K562 (cell line): ENCODE measurements around the gene MTCH2. TPM values are rescaled to one million over a fixed set of nuclear protein-coding genes. Genes with fewer than 3 reads are reported as not detected.

Source experiments
- ATAC-seq: fragments of 200-7000 bp; cut with Tn5 transposase; 3 replicates; pipeline ENCODE4 v1.9.1; 2020; ENCODE audit warnings: moderate library complexity
- BruUV-seq: library from RNA; stranded (reverse); fragments of 400-500 nt; replicated peaks from 2 replicates; lab custom pipeline; 2021; lab: Mats Ljungman, UMichigan
- CTCF ChIA-PET: fragments of 300-600 bp; formaldehyde crosslinking; extraction: SDS; loops from one replicate; lab custom pipeline; 2021; ENCODE audit warnings: low intra/inter-chr PET ratio; lab: Yijun Ruan, JAX
- POLR2A ChIA-PET: fragments of 300-600, 350-650 bp; sonication (Branson Sonifier 250); formaldehyde crosslinking; extraction: SDS; loops from one replicate; lab custom pipeline; 2021; ENCODE audit warnings: antibody characterized with exemption, inconsistent platforms; lab: Yijun Ruan, JAX
- DNase-seq, 4 experiments: peaks; one replicate each; pipeline versions ENCODE4 v3.0.0 to v3.0.0-alpha.2; 2011 to 2018; ENCODE audit warnings: low spot score in 3 of 4, mixed read lengths in 3 of 4; ENCODE audit errors: extremely low read depth in 1 of 4
- FAIRE-seq: peaks from 2 replicates; lab custom pipeline; 2011; peaks lifted over from hg19 to GRCh38; lab: Jason Lieb, UNC
- H2AFZ ChIP-seq: 2 replicates; pipeline ENCODE4 v1.6.0; 2011; ENCODE audit warnings: low read depth, low read length, control low read depth, inconsistent platforms
- H3K27ac ChIP-seq: fragments of 200-600 bp; 3 replicates; pipeline ENCODE4 v1.8.0; 2011; ENCODE audit warnings: low read depth, mild to moderate bottlenecking, control low read depth, inconsistent platforms, low read length, moderate library complexity, mixed read lengths; ENCODE audit errors: extremely low read depth
- H3K27me3 ChIP-seq, 2 experiments: fragments of 300-600 bp in 1 of 2; 2 replicates in 1 of 2; 3 replicates in 1 of 2; pipeline versions ENCODE4 v1.6.0 to v1.8.0; 2011; ENCODE audit warnings: inconsistent platforms in 2 of 2, low read length in 2 of 2, mild to moderate bottlenecking in 1 of 2, mixed read lengths in 1 of 2, moderate library complexity in 1 of 2; ENCODE audit not compliant: control insufficient read depth in 2 of 2, insufficient read depth in 2 of 2
- H3K36me3 ChIP-seq: fragments of 300-600 bp; 3 replicates; pipeline ENCODE4 v1.8.0; 2011; ENCODE audit warnings: mild to moderate bottlenecking, low read length, inconsistent platforms; ENCODE audit not compliant: control insufficient read depth, insufficient read depth
- H3K4me1 ChIP-seq, 2 experiments: fragments of 200-600 bp in 1 of 2; replicated peaks in 1 of 2; 2 replicates in 1 of 2; 3 replicates in 1 of 2; pipeline versions ENCODE4 v1.5.1 to v1.8.0; 2011; ENCODE audit warnings: inconsistent platforms in 2 of 2, low read length in 2 of 2, mild to moderate bottlenecking in 1 of 2, mixed read lengths in 1 of 2, moderate library complexity in 1 of 2; ENCODE audit not compliant: control insufficient read depth in 2 of 2, insufficient read depth in 2 of 2
- H3K4me2 ChIP-seq: 2 replicates; pipeline ENCODE4 v1.6.1; 2011; ENCODE audit warnings: low read length, control low read depth, inconsistent platforms, mixed read lengths; ENCODE audit not compliant: insufficient read depth
- H3K4me3 ChIP-seq: fragments of 200-600 bp; sonication (generic), shearing (Covaris generic); 2 replicates; pipeline ENCODE4 v1.5.1; 2016; ENCODE audit warnings: control low read depth, inconsistent platforms
- H3K79me2 ChIP-seq: fragments of 200-600 bp; 3 replicates; pipeline ENCODE4 v1.8.0; 2011; ENCODE audit warnings: low read length, inconsistent platforms; ENCODE audit not compliant: control insufficient read depth, insufficient read depth
- H3K9ac ChIP-seq, 2 experiments: 2 replicates each; pipeline versions ENCODE4 v1.6.0 to v1.6.1; 2011; ENCODE audit warnings: low read depth in 2 of 2, low read length in 2 of 2, control low read depth in 1 of 2, inconsistent platforms in 1 of 2, mild to moderate bottlenecking in 1 of 2, mixed read lengths in 1 of 2; ENCODE audit not compliant: insufficient read depth in 1 of 2
- H3K9me1 ChIP-seq: one replicate; pipeline ENCODE4 v1.6.0; 2011; ENCODE audit warnings: inconsistent platforms, mild to moderate bottlenecking, low read length, moderate library complexity; ENCODE audit not compliant: control insufficient read depth, insufficient read depth
- H3K9me3 ChIP-seq: replicated peaks from 2 replicates; pipeline ENCODE4 v1.5.1; 2011; ENCODE audit warnings: low read depth, low read length, inconsistent platforms; ENCODE audit not compliant: control insufficient read depth, insufficient read depth
- H4K20me1 ChIP-seq: replicated peaks from 2 replicates; pipeline ENCODE4 v1.6.1; 2011; ENCODE audit warnings: low read length, inconsistent platforms, mixed read lengths; ENCODE audit not compliant: control insufficient read depth, insufficient read depth
- FUS ChIP-seq: fragments of 200-400 bp; formaldehyde crosslinking; optimal IDR thresholded peaks from 2 replicates; pipeline ENCODE3; 2017; ENCODE audit warnings: low read depth, low read length
- GABPA ChIP-seq: fragments of 200-800 bp; sonication (Bioruptor generic); conservative IDR thresholded peaks from 2 replicates; pipeline ENCODE4 v1.6.1; 2016; ENCODE audit warnings: low read depth, missing genetic modification characterization, missing compliant biosample characterization
- SRSF9 ChIP-seq: fragments of 200-400 bp; formaldehyde crosslinking; IDR thresholded peaks from 2 replicates; pipeline ENCODE4 v1.6.1; 2017; ENCODE audit warnings: low read depth, low read length, borderline replicate concordance
- TRIM24 ChIP-seq, 2 experiments: fragments of 450-650 bp; IDR thresholded peaks; 2 replicates each; pipeline ENCODE4 v1.6.1; 2016
- ZNF12 ChIP-seq: sonication (generic); formaldehyde crosslinking; IDR thresholded peaks from 2 replicates; pipeline ENCODE4 v1.4.0; 2020; ENCODE audit warnings: mild to moderate bottlenecking, missing genetic modification reagents
- ZNF324 ChIP-seq: fragments of 250-450 bp; sonication (Bioruptor Pico); IDR thresholded peaks from 2 replicates; pipeline ENCODE4 v1.4.0; 2020; ENCODE audit warnings: mild to moderate bottlenecking
- WGBS: fragments of 100-300 bp; shearing (Covaris generic); methylation state at CpG from one replicate; pipeline ENCODE4 v1.1.6; 2016; ENCODE audit warnings: low coverage, mixed read lengths; ENCODE audit not compliant: insufficient coverage; ENCODE audit errors: missing lambda C conversion rate; 5-methylcytosine and 5-hydroxymethylcytosine counted together
- in situ Hi-C: fragments of 300-500 bp; cut with MboI; formaldehyde crosslinking; loops from 4 replicates; pipeline ENCODE4 v1.15.0; 2018; ENCODE audit warnings: inconsistent platforms, mixed read lengths
- intact Hi-C: fragments of 100-400 bp; cut with micrococcal nuclease; formaldehyde crosslinking; loops from 2 replicates; pipeline ENCODE4 v1.14.2; 2022
- polyA plus RNA-seq, 8 experiments: library from polyadenylated mRNA; depleted of rRNA in 4 of 8; stranded (reverse) in 5 of 8; unstranded in 3 of 8; fragments of >200 nt; fragmentation: Nextera tagmentation in 2 of 8; fragmentation: Illumina TruSeq in 1 of 8; extraction: Ambion mirVana in 2 of 8; extraction: Trizol in 1 of 8; gene quantifications; 2 replicates each; pipeline versions ENCODE4 v1.2.1 to v1.2.3, GENCODE V29; 2011 to 2014; ENCODE audit warnings: inconsistent platforms in 1 of 8, missing spikeins in 1 of 8
- total RNA-seq, 7 experiments: library from RNA; depleted of rRNA in 6 of 7; stranded (reverse); fragments of >200 nt in 6 of 7; fragmentation: Illumina TruSeq in 2 of 7; extraction: Trizol in 2 of 7; gene quantifications; 2 replicates each; pipeline versions ENCODE4 v1.2.1 to v1.2.3, GENCODE V29; 2011 to 2021; ENCODE audit warnings: low replicate concordance in 1 of 7
- TF ChIP-seq, protein P1 (sequence below): fragments of 150-350 bp; IDR thresholded peaks from 2 replicates; pipeline ENCODE4 v1.6.1; 2014; ENCODE audit warnings: low read depth, mild to moderate bottlenecking, low read length, borderline replicate concordance
- TF ChIP-seq, protein P2 (sequence below): fragments of 450-650 bp; IDR thresholded peaks from 2 replicates; pipeline ENCODE4 v1.6.1; 2018; ENCODE audit not compliant: partially characterized antibody

Gene MTCH2
- total and polyA plus RNA-seq, 9 of the 15 experiments (the other 6 are each of a cell fraction or from before 2014, with no cell fraction given), result 95.4 to 620 (median 198) TPM

DNA sequence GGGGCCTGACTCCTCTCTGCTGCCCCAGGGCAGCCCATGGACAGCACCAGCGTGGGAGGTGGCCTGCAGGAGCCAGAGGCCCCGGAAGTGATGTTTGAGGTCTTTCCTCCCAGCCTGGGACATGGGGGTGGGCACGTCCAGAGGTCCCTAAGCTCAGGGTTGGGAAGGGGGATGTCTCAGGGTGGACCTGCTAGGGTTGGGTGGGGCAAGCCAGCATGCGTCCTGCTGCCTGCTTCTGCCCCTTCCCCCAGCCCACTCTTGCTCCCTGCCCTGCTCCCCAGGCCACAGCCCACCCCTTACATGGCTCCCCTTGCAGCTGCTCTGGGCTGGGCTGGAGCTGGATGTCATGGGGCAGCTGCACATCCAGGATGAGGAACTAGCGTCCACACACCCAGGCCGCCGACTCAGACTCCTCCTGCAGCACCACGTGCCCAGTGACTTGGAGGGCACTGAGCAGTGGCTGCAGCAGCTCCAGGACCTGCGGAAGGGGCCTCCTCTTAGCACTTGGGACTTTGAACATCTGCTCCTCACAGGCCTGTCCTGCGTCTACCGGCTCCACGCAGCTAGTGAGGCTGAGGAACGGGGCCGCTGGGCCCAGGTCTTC, 54.5 kb downstream of the MTCH2 start:
- POLR2A ChIA-PET, result interaction anchor here (0.8 to 1.5 kb wide), 4 partner anchors 10 to 44 kb away, joined by 3 to 5 read pairs (median 3); no protein-coding TSS in a partner anchor
- ATAC-seq, result no peak; the same call in 2 of the 3 replicates
- no peak for FAIRE-seq

More for the DNA sequence above, 54.5 kb downstream of the MTCH2 start:
- H3K27me3 ChIP-seq, result peaks cover 2 to 5% of the 10 kb centered on the region in 2 experiments; a peak in 3 of 5 replicates
- H3K4me1 ChIP-seq, result peaks cover 0 to 14% of the 10 kb centered on the region in 2 experiments; a peak in 1 of 5 replicates
- no peak overlapping the region for H2AFZ ChIP-seq
- H4K20me1 ChIP-seq, result no peaks in the 10 kb centered on the region
- in situ Hi-C loops (no loop called here), intact Hi-C loops (no loop called here)
- peaks cover 24% of the 10 kb centered on the region; the same call in 2 of the 3 replicates for H3K36me3 ChIP-seq
- H3K9ac ChIP-seq, result peak overlapping the region in 1 of 2 experiments; percentile 0; a peak in 1 of 4 replicates
- no peak for DNase-seq
- no peak overlapping the region for H3K27ac ChIP-seq
- H3K4me2 ChIP-seq, result no peak overlapping the region
- no TSS peak for BruUV-seq
- H3K9me1 ChIP-seq, result no peaks in the 10 kb centered on the region
- no peak for TF ChIP-seq TRIM24 (IDR thresholded peaks at IDR 0.05)
- no peak for TF ChIP-seq SRSF9
- TF ChIP-seq FUS, result no peak
- TF ChIP-seq, protein P1, sequence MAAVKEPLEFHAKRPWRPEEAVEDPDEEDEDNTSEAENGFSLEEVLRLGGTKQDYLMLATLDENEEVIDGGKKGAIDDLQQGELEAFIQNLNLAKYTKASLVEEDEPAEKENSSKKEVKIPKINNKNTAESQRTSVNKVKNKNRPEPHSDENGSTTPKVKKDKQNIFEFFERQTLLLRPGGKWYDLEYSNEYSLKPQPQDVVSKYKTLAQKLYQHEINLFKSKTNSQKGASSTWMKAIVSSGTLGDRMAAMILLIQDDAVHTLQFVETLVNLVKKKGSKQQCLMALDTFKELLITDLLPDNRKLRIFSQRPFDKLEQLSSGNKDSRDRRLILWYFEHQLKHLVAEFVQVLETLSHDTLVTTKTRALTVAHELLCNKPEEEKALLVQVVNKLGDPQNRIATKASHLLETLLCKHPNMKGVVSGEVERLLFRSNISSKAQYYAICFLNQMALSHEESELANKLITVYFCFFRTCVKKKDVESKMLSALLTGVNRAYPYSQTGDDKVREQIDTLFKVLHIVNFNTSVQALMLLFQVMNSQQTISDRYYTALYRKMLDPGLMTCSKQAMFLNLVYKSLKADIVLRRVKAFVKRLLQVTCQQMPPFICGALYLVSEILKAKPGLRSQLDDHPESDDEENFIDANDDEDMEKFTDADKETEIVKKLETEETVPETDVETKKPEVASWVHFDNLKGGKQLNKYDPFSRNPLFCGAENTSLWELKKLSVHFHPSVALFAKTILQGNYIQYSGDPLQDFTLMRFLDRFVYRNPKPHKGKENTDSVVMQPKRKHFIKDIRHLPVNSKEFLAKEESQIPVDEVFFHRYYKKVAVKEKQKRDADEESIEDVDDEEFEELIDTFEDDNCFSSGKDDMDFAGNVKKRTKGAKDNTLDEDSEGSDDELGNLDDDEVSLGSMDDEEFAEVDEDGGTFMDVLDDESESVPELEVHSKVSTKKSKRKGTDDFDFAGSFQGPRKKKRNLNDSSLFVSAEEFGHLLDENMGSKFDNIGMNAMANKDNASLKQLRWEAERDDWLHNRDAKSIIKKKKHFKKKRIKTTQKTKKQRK, result no peak
- no peak for TF ChIP-seq ZNF324 (CRISPR knock-in tag)
- TF ChIP-seq GABPA, result 0 out of 2 replicates have a peak, but pooled peaks have one; percentile 17
- TF ChIP-seq ZNF12 (CRISPR knock-in tag), result no peak
- TF ChIP-seq, protein P2, sequence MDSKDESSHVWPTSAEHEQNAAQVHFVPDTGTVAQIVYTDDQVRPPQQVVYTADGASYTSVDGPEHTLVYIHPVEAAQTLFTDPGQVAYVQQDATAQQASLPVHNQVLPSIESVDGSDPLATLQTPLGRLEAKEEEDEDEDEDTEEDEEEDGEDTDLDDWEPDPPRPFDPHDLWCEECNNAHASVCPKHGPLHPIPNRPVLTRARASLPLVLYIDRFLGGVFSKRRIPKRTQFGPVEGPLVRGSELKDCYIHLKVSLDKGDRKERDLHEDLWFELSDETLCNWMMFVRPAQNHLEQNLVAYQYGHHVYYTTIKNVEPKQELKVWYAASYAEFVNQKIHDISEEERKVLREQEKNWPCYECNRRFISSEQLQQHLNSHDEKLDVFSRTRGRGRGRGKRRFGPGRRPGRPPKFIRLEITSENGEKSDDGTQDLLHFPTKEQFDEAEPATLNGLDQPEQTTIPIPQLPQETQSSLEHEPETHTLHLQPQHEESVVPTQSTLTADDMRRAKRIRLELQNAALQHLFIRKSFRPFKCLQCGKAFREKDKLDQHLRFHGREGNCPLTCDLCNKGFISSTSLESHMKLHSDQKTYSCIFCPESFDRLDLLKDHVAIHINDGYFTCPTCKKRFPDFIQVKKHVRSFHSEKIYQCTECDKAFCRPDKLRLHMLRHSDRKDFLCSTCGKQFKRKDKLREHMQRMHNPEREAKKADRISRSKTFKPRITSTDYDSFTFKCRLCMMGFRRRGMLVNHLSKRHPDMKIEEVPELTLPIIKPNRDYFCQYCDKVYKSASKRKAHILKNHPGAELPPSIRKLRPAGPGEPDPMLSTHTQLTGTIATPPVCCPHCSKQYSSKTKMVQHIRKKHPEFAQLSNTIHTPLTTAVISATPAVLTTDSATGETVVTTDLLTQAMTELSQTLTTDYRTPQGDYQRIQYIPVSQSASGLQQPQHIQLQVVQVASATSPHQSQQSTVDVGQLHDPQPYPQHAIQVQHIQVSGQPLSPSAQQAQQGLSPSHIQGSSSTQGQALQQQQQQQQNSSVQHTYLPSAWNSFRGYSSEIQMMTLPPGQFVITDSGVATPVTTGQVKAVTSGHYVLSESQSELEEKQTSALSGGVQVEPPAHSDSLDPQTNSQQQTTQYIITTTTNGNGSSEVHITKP, result peak; percentile 87
- TF ChIP-seq, all 486 proteins: peak for 2
- CTCF ChIA-PET, result no interaction called here
- Histone ChIP-seq H3K79me2 (no peaks in the 10 kb centered on the region), H3K4me3 (no peak overlapping the region), H3K9me3 (no peaks in the 10 kb centered on the region)
- WGBS, result 59% methylated on average over 14 of the region's 14 CpGs
